Measurements from ENCODE around the gene KATNIP.

Gene KATNIP

DNA sequence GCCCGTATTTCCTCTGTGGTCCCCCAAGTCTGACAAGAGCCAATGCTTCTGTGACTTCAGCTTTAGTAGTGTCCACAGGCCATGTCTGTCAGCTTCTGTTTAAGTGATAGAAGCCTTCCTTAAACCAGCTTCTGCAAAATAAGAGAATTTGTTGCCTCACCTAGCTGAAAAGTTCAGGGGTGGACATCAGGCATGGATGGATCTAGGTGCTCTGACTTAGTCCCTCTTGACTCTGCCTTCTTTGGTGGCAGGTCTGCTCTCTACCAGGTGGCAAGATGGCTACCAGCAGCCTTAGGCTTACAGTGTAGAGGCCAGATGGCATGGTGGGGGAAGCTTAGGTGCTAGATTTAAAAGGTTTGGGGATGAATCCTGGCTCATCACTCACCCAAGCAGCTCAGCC is 33.7 kb downstream of the KATNIP start:
- DNase-seq (ENCODE audit: low read depth in 2 of 2), result no peak

- DNase-seq (ENCODE audit: low read depth in 2 of 2), result no peak
Measured at GRCh38 chr16:27585200-27585599, 35.3 kb downstream of the KATNIP start.

GRCh38 chr16:27586711-27587110 is 36.8 kb downstream of the KATNIP start:
- DNase-seq (ENCODE audit: low read depth in 2 of 2), result no peak

DNA sequence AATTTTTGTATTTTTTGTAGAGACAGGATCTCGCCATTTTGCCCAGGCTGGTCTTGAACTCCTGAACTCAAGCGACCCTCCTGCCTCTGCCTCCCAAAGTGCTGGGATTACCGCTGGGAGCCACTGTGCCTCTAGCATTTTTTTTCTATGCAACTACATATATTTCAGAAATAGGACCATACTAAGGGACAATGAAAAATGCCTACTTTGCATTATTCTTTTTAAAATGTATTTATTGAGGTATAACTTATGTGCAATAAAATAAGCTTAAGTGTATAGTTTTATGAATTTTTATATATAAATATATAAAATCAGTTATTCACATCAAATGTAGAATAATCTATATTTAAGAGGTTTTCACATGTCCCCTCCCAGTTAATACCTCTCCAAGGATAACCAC is 38.1 kb downstream of the KATNIP start:
- no peak for DNase-seq (ENCODE audit: low read depth in 2 of 2)

GRCh38 chr16:27591837-27592236 is 41.9 kb downstream of the KATNIP start:
- DNase-seq (ENCODE audit: low read depth in 2 of 2), result no peak

DNA sequence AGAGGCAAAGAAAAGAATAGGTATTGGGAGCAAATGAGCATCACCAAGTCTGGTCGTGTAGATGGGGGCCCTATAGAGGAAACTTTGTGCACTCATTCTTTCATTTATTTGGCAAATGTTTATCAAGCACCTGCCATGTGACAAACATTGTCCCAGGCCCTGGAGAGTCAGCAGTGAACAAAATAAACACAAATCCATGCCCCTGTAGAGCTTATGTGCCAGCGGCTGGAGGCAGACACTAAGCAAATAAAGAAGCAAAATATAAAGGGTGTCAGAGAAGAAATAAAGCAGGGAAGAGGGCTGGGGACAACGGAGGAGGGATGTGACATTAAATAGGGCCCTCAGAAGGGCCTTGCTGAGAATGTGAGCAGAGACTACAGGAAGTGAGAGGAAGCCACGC is 45.5 kb downstream of the KATNIP start:
- DNase-seq (ENCODE audit: low read depth in 2 of 2), result no peak

GRCh38 chr16:27595993-27596392 is 46.0 kb downstream of the KATNIP start:
- DNase-seq (ENCODE audit: low read depth in 2 of 2), result no peak

GRCh38 chr16:27596411-27596810 is 46.5 kb downstream of the KATNIP start:
- DNase-seq (ENCODE audit: low read depth in 2 of 2), result no peak

DNA sequence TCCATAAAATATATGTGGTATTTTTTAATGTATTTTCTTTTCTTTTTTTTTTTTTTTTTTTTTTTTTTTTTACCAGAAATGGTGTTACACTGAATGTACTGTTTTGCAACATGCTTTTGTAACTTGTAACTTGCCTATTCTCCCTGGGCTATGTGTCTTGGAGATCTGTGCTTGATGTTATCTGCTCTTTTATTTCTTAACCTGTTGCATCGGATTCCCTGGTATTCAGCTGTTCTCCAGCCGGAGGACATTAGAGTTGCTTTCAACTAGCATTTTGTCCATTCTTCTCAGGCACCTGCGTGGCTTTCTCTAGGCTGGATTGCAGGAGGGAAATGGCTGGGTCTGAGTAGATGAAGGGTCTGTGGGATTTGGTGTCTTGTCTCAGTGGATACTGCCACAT is 47.4 kb downstream of the KATNIP start:
- DNase-seq (ENCODE audit: low read depth in 2 of 2), result no peak

- no peak for DNase-seq (ENCODE audit: low read depth in 2 of 2)
Measured at GRCh38 chr16:27598220-27598619, 48.3 kb downstream of the KATNIP start.

DNA sequence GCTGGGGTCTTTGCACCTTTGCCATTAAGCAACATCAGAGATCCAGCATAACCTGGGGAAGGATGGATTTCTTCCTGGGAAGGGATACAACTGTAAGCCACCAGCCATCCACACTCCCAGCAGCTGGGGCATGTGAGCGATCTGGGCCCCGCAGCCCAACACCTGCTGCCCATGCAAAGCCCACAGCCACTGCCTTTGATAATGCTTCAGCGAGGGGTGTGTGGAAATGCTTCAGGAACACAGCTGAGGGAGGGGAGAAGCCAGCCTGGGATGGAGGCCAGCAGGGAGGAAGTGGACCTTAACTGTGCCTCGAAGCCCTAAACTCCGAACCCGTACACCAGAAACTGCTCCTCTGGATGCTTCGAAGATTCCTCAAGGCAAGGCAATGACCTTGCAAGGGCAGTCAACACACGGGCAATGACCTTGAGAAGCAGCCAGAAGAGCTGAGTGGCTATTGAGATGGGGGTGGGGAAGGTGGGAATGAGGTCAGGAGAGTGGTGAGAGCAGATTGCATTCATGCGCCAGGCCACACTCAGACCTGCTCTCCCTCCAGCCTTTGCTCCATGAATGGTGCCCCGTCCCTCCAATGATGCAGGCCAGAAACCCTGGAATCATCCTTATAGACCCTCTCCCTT is 49.1 kb downstream of the KATNIP start:
- DNase-seq (ENCODE audit: low read depth in 2 of 2), result no peak

DNA sequence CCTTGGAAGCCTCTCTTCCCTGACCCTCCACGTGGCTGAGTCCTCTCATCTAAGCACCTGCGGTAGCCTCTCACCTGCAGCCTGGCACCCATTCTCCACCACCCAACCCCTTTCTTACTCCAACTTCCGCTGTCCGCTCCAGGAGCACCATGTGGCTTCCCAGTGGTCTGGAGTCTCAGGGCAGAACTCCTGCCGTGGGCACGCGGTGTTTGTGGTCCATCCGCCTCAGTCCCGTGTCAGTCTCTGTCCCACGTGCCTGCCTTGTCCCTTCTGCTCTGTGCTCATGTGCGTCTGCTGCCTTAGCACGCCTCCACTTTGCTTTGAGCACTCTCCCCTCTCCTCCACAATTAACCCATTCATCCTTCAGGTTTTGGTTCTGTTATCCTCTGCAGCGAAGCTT is 49.7 kb downstream of the KATNIP start:
- DNase-seq (ENCODE audit: low read depth in 2 of 2), result no peak
